Neural crest cell (in vitro differentiated cells): Measurements from ENCODE around the gene LGALS16. TPM values are rescaled to one million over a fixed set of nuclear protein-coding genes. Genes with fewer than 3 reads are reported as not detected.

Experiments
- DNase-seq: peaks from one replicate; pipeline ENCODE4 v3.0.0; 2021; ENCODE audit warnings: low read depth, mixed read lengths, low spot score
- H3K27ac Mint-ChIP-seq: one replicate; pipeline ENCODE4 v1.8.0; 2021; ENCODE audit warnings: mild to moderate bottlenecking, mixed read lengths; ENCODE audit not compliant: unreplicated experiment
- H3K27me3 Mint-ChIP-seq: 2 replicates; pipeline ENCODE4 v1.8.0; 2021; ENCODE audit warnings: low read depth, mild to moderate bottlenecking, mixed read lengths
- H3K36me3 Mint-ChIP-seq: 2 replicates; pipeline ENCODE4 v1.8.0; 2021; ENCODE audit warnings: low read depth, mild to moderate bottlenecking, mixed read lengths
- H3K4me1 Mint-ChIP-seq: 2 replicates; pipeline ENCODE4 v1.8.0; 2021; ENCODE audit warnings: mixed read lengths
- H3K4me3 Mint-ChIP-seq: one replicate; pipeline ENCODE4 v1.8.0; 2021; ENCODE audit warnings: mild to moderate bottlenecking, mixed read lengths
- H3K9me3 Mint-ChIP-seq: 2 replicates; pipeline ENCODE4 v1.8.0; 2021; ENCODE audit warnings: mixed read lengths
- total RNA-seq: library from RNA; stranded (reverse); gene quantifications from 2 replicates; pipeline ENCODE4 v1.2.1, GENCODE V29; 2021
- TF ChIP-seq, protein P1 (sequence below): fragments of 200-600 bp; sonication (generic); conservative IDR thresholded peaks from 2 replicates; pipeline ENCODE4 v1.5.0; 2021; ENCODE audit warnings: antibody characterized with exemption, mild to moderate bottlenecking

LGALS16 gene
- total RNA-seq, 1 donor from 2014 or later: not detected

DNA sequence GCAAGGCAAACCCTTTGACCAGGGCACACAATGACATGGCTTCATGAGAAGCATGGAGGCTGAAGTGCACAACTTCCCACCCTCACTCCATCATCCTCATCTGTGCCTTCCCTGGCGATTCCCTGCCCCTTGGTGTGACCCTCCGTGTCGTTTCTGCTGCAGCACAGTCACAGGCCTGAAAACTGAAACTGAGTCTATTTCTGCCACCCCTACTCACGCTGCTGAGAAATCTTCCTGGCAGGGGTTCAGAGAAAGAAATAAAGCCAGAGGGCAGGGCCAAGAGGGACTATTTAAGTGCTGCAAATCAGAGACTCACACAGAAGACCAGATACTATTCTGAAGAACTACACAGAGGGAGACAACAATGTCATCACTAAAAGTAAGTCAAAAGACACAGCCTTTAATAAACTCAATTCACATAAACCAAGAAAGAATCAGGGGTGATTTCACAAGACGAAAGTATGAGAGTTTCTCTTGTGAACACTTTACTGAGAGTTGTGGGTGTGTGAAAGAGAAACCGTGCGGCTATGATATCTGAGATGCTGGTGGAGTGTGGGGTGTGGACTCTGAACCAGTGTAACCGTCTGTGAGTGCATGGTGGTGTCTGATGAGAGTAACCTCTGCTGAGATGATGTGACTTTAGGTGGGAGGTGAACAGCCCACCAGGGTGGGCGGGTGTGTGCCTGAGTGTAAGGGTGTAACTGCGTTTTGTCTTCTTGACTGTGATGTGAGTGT is 23.5 kb downstream of the LGALS16 start:
- Mint-ChIP-seq H3K27ac (no peak overlapping the region), H3K4me1 (no peaks in the 10 kb centered on the region), H3K27me3 (peaks cover 50% of the 10 kb centered on the region), H3K36me3 (no peaks in the 10 kb centered on the region), H3K9me3 (no peaks in the 10 kb centered on the region), H3K4me3 (no peak overlapping the region)
- no peak for DNase-seq
- TF ChIP-seq, protein P1, sequence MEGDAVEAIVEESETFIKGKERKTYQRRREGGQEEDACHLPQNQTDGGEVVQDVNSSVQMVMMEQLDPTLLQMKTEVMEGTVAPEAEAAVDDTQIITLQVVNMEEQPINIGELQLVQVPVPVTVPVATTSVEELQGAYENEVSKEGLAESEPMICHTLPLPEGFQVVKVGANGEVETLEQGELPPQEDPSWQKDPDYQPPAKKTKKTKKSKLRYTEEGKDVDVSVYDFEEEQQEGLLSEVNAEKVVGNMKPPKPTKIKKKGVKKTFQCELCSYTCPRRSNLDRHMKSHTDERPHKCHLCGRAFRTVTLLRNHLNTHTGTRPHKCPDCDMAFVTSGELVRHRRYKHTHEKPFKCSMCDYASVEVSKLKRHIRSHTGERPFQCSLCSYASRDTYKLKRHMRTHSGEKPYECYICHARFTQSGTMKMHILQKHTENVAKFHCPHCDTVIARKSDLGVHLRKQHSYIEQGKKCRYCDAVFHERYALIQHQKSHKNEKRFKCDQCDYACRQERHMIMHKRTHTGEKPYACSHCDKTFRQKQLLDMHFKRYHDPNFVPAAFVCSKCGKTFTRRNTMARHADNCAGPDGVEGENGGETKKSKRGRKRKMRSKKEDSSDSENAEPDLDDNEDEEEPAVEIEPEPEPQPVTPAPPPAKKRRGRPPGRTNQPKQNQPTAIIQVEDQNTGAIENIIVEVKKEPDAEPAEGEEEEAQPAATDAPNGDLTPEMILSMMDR: no peak

DNA sequence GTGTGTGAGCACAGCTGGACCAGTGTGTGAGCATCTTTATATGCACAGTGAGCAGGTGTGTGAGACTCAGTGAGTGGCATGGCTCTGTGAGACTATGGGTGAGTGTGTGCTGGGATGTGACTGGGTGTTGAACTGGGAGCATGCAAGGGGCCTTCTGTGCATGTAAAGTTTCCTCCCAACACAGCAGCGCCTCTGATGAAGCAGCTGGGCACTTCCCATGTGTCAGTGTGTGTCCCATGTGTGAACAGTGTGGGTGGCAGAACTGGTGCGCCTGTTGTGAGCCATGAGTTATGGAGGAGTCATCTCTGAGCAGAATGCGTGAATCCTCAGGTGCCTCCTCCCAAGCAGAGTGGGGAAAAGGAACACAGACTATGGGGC is 24.1 kb downstream of the LGALS16 start:
- H3K4me1 Mint-ChIP-seq: no peaks in the 10 kb centered on the region
- H3K27me3 Mint-ChIP-seq: peaks cover 50% of the 10 kb centered on the region
- no peak for DNase-seq
- H3K36me3 Mint-ChIP-seq: no peaks in the 10 kb centered on the region
- TF ChIP-seq, protein P1: no peak
- H3K9me3 Mint-ChIP-seq: no peaks in the 10 kb centered on the region
- H3K27ac Mint-ChIP-seq: no peak overlapping the region
- H3K4me3 Mint-ChIP-seq: no peak overlapping the region

DNA sequence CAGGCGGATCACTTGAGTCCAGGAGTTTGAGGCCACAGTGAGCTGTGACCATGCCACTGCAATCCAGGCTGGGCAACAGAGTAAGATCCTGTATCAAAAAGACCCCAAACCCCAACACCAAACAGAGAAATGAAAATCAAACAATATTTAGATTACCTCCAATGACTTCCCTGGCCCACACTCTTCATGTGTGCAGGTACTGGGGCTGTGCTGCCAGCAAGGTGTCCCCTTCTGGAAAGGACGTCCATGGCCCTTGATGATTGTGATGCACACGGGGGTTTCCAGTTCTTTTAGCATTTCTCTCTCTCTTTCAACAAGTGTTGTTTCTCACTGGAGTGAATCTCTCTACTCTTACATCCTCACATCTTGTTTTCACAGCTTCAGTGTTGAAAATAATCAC is 24.9 kb downstream of the LGALS16 start:
- H3K4me3 Mint-ChIP-seq: no peak overlapping the region
- H3K9me3 Mint-ChIP-seq: no peaks in the 10 kb centered on the region
- H3K27me3 Mint-ChIP-seq: peaks cover 42% of the 10 kb centered on the region

GRCh38 chr19:39681416-39681815 is 25.7 kb downstream of the LGALS16 start:
- H3K27ac Mint-ChIP-seq: no peak overlapping the region
- peaks cover 35% of the 10 kb centered on the region for H3K27me3 Mint-ChIP-seq
- no peak overlapping the region for H3K4me3 Mint-ChIP-seq
- H3K9me3 Mint-ChIP-seq: no peaks in the 10 kb centered on the region
- no peaks in the 10 kb centered on the region for H3K4me1 Mint-ChIP-seq
- TF ChIP-seq, protein P1: no peak
- no peaks in the 10 kb centered on the region for H3K36me3 Mint-ChIP-seq
- no peak for DNase-seq

More for the DNA sequence above, 24.9 kb downstream of the LGALS16 start:
- no peak for DNase-seq
- no peaks in the 10 kb centered on the region for H3K36me3 Mint-ChIP-seq
- TF ChIP-seq, protein P1: no peak
- no peak overlapping the region for H3K27ac Mint-ChIP-seq
- H3K4me1 Mint-ChIP-seq: no peaks in the 10 kb centered on the region

DNA sequence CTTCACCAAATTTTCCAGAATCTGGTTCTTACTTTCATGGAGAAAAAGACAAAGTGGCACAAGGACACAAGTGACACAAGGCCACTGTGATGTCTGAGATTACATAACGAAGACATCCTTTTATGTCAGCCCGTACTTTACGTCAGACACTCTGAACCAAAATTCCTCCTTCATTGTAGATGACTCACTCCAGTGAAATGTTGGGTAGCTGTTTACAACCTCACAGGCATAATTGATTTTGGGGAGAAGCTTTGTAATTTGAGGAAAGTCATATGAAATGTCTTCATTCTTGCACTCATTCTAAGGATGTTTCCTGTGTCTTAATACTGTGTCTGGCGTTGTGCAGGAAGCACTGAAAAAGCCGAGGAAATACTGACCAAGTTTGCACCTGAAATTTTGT is 28.6 kb downstream of the LGALS16 start:
- Mint-ChIP-seq H3K4me1 (no peaks in the 10 kb centered on the region), H3K36me3 (no peaks in the 10 kb centered on the region), H3K27me3 (peaks cover 28% of the 10 kb centered on the region), H3K4me3 (no peak overlapping the region), H3K27ac (no peak overlapping the region), H3K9me3 (no peaks in the 10 kb centered on the region)
- DNase-seq: no peak
- TF ChIP-seq, protein P1: no peak
